KMS-11 (cell line): ENCODE measurements around the gene C10orf120.

Experiments used
- H2AFZ ChIP-seq: fragments of 200-600 bp; sonication (generic); 2 replicates; pipeline ENCODE4 v1.6.1; 2016; ENCODE audit warnings: antibody characterized with exemption, mixed run types, low read depth
- H3K27ac ChIP-seq: fragments of 200-600 bp; sonication (generic); 2 replicates; pipeline ENCODE4 v1.6.1; 2016; ENCODE audit warnings: mild to moderate bottlenecking, mixed run types
- H3K27me3 ChIP-seq: fragments of 200-600 bp; sonication (generic); 2 replicates; pipeline ENCODE4 v1.6.1; 2017; ENCODE audit warnings: mild to moderate bottlenecking, low read depth, mixed run types, moderate library complexity; ENCODE audit not compliant: insufficient read depth
- H3K36me3 ChIP-seq: fragments of 200-600 bp; sonication (generic); 2 replicates; pipeline ENCODE4 v1.6.1; 2017; ENCODE audit warnings: mild to moderate bottlenecking, mixed run types; ENCODE audit not compliant: insufficient read depth
- H3K4me1 ChIP-seq: fragments of 200-600 bp; sonication (generic); 2 replicates; pipeline ENCODE4 v1.6.1; 2016; ENCODE audit warnings: mild to moderate bottlenecking, low read depth, mixed run types; ENCODE audit not compliant: poor library complexity, severe bottlenecking
- H3K4me2 ChIP-seq: fragments of 200-600 bp; sonication (generic); 2 replicates; pipeline ENCODE4 v1.7.0; 2016; ENCODE audit warnings: mild to moderate bottlenecking, mixed run types
- H3K4me3 ChIP-seq: fragments of 200-600 bp; sonication (generic); IDR thresholded peaks from 2 replicates; pipeline ENCODE4 v1.6.1; 2017; ENCODE audit warnings: low read depth, low read length, mixed read lengths; ENCODE audit not compliant: insufficient read depth
- H3K79me2 ChIP-seq: fragments of 200-600 bp; sonication (generic); 2 replicates; pipeline ENCODE4 v1.6.1; 2016; ENCODE audit warnings: low read depth, mixed run types; ENCODE audit not compliant: insufficient read depth
- H3K9ac ChIP-seq: fragments of 200-600 bp; sonication (generic); 2 replicates; pipeline ENCODE4 v1.6.1; 2016; ENCODE audit warnings: mild to moderate bottlenecking, mixed run types
- H4K20me1 ChIP-seq: fragments of 200-600 bp; sonication (generic); 2 replicates; pipeline ENCODE4 v1.6.1; 2016; ENCODE audit warnings: mild to moderate bottlenecking, mixed run types; ENCODE audit not compliant: insufficient read depth
- CTCF ChIP-seq: fragments of 200-600 bp; sonication (generic); conservative IDR thresholded peaks from 2 replicates; pipeline ENCODE4 v1.6.1; 2017; ENCODE audit warnings: low read depth, mild to moderate bottlenecking, antibody characterized with exemption, low read length, moderate library complexity, mixed read lengths

C10orf120 gene

GRCh38 chr10:122692744-122693143 is 6.9 kb downstream of the C10orf120 start:
- no peak overlapping the region for H3K4me2 ChIP-seq

GRCh38 chr10:122689146-122689820 is 10.4 kb downstream of the C10orf120 start:
- no peak overlapping the region for H3K9ac ChIP-seq
- H4K20me1 ChIP-seq = no peaks in the 10 kb centered on the region
- no peaks in the 10 kb centered on the region for H3K4me1 ChIP-seq
- no peaks in the 10 kb centered on the region for H3K27me3 ChIP-seq
- no peak for TF ChIP-seq CTCF
- no peaks in the 10 kb centered on the region for H3K79me2 ChIP-seq
- no peak overlapping the region for H2AFZ ChIP-seq
- H3K27ac ChIP-seq = no peak overlapping the region
- H3K36me3 ChIP-seq = no peaks in the 10 kb centered on the region
- H3K4me2 ChIP-seq = no peak overlapping the region
- H3K4me3 ChIP-seq = no peak overlapping the region

More at GRCh38 chr10:122692744-122693143, 6.9 kb downstream of the C10orf120 start:
- Histone ChIP-seq H3K4me3 (no peak overlapping the region), H3K27ac (no peak overlapping the region), H3K4me1 (no peaks in the 10 kb centered on the region), H4K20me1 (no peaks in the 10 kb centered on the region), H3K79me2 (no peaks in the 10 kb centered on the region), H3K9ac (no peak overlapping the region), H3K36me3 (no peaks in the 10 kb centered on the region), H2AFZ (no peak overlapping the region), H3K27me3 (no peaks in the 10 kb centered on the region)
- TF ChIP-seq CTCF = no peak

DNA sequence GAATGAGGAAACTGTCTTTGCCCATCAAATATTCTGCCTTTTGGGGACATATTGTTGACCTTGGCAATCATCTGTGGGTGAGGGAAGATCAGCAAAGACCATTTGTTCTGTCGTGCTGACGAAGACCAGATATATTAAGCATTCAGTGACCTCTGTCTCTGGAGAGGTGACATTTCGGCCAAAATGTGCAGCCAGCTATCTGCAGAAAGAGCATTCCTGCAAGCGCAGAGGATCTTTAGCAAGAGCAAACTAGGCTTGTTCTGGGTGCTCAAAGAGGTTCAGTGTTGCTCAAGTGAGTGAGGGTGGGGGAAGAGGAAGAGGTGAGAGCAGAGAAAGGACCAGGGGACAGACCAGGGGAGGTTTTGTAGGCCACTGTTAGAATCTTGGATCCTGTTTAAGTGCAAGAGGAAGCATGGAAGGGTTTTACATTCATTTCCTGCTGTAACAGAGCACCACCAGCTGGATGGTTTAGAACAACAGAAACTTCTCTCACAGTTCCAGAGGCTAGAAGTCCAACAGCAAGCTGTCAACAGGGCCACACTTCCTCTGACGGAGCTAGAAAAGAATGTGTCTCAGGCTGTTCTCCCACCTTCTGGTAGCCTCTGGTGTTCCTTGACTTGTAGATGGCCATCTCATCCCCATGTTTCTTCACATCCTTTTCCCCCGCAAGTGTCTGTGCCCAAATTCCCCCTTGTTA is 11.2 kb downstream of the C10orf120 start:
- H3K27me3 ChIP-seq = no peaks in the 10 kb centered on the region
- H3K4me3 ChIP-seq = no peak overlapping the region
- H3K9ac ChIP-seq = no peak overlapping the region
- no peak overlapping the region for H3K27ac ChIP-seq
- no peaks in the 10 kb centered on the region for H3K36me3 ChIP-seq
- no peak overlapping the region for H3K4me2 ChIP-seq
- TF ChIP-seq CTCF = no peak
- H2AFZ ChIP-seq = no peak overlapping the region
- H4K20me1 ChIP-seq = no peaks in the 10 kb centered on the region
- H3K4me1 ChIP-seq = no peaks in the 10 kb centered on the region
- no peaks in the 10 kb centered on the region for H3K79me2 ChIP-seq

DNA sequence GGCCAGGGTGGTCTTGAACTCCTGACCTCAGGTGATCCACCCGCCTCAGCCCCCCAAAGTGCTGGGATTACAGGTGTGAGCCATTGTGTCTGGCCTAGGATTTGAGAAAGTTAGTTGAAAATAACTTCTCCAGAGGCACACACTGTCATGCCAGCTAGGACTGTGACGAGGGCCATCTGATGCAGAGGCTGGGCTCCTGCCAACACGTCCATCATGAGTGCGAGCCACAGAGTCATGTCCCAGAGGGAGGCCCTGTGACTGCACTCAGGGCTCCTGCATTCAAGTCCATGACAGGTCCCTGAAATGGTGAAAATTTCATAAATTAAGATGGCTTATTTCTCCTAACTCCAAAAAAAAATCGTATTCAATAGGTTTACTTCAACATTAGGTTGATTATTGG is 17.1 kb downstream of the C10orf120 start:
- no peaks in the 10 kb centered on the region for H4K20me1 ChIP-seq
- H3K9ac ChIP-seq = no peak overlapping the region
- H2AFZ ChIP-seq = no peak overlapping the region
- no peak overlapping the region for H3K4me3 ChIP-seq
- no peaks in the 10 kb centered on the region for H3K4me1 ChIP-seq
- no peak overlapping the region for H3K4me2 ChIP-seq
- TF ChIP-seq CTCF = no peak
- no peaks in the 10 kb centered on the region for H3K79me2 ChIP-seq
- no peaks in the 10 kb centered on the region for H3K36me3 ChIP-seq
- no peaks in the 10 kb centered on the region for H3K27me3 ChIP-seq
- no peak overlapping the region for H3K27ac ChIP-seq
